HepG2 (cell line): ENCODE measurements around the gene BEST2. TPM values are rescaled to one million over a fixed set of nuclear protein-coding genes. Genes with fewer than 3 reads are reported as not detected.

Experiments
- MZF1 ChIP-seq: sonication (generic); formaldehyde crosslinking; IDR thresholded peaks from 2 replicates; pipeline ENCODE4 v1.8.1; 2023; ENCODE audit warnings: mild to moderate bottlenecking, missing genetic modification reagents, borderline replicate concordance
- NCOA5 ChIP-seq: sonication (generic); formaldehyde crosslinking; IDR thresholded peaks from 2 replicates; pipeline ENCODE4 v1.4.0; 2020; ENCODE audit warnings: missing genetic modification reagents
- NR3C1 ChIP-seq: sonication (generic); formaldehyde crosslinking; IDR thresholded peaks from 2 replicates; pipeline ENCODE4 v1.4.0; 2020; ENCODE audit warnings: missing genetic modification reagents
- PHF20 ChIP-seq: sonication (generic); formaldehyde crosslinking; IDR thresholded peaks from 2 replicates; pipeline ENCODE4 v1.5.0; 2020; ENCODE audit warnings: mild to moderate bottlenecking, missing genetic modification reagents
- PPARG ChIP-seq: conservative IDR thresholded peaks from 2 replicates; pipeline ENCODE4 v1.6.1; 2016; ENCODE audit warnings: missing biosample characterization, missing genetic modification reagents
- SMC3 ChIP-seq: IDR thresholded peaks from 2 replicates; pipeline ENCODE4 v1.6.1; 2011; ENCODE audit warnings: low read length, improper control_type of control experiment
- YY1 ChIP-seq: IDR thresholded peaks from 2 replicates; pipeline ENCODE4 v1.6.1; 2011; ENCODE audit warnings: low read length, low read depth, moderate library complexity, mild to moderate bottlenecking; ENCODE audit not compliant: insufficient read depth, insufficient replicate concordance
- ZNF382 ChIP-seq: sonication (generic); formaldehyde crosslinking; IDR thresholded peaks from 2 replicates; pipeline ENCODE4 v1.5.0; 2020; ENCODE audit warnings: missing genetic modification reagents, mild to moderate bottlenecking, borderline replicate concordance
- ZNF766 ChIP-seq: sonication (generic); formaldehyde crosslinking; IDR thresholded peaks from 2 replicates; pipeline ENCODE4 v1.5.0; 2020; ENCODE audit warnings: missing genetic modification reagents, borderline replicate concordance
- ZNF792 ChIP-seq: IDR thresholded peaks from 2 replicates; pipeline ENCODE4 v1.6.1; 2016
- polyA plus RNA-seq, 8 experiments: library from polyadenylated mRNA; depleted of rRNA in 3 of 8; stranded (reverse) in 7 of 8; unstranded in 1 of 8; fragments of >200 nt; fragmentation: Illumina TruSeq in 4 of 8; extraction: Trizol in 4 of 8; gene quantifications; 2 replicates each; pipeline versions ENCODE4 v1.2.1 to v1.2.3, GENCODE V29; 2011 to 2016; ENCODE audit warnings: low read depth in 4 of 8, missing spikeins in 1 of 8, mixed read lengths in 1 of 8; ENCODE audit not compliant: insufficient read depth in 1 of 8
- total RNA-seq, 5 experiments: library from RNA; depleted of rRNA; stranded (reverse); fragments of >200 nt; fragmentation: Illumina TruSeq; extraction: Trizol; gene quantifications; 2 replicates each; pipeline ENCODE4 v1.2.3, GENCODE V29; 2016; ENCODE audit warnings: low read depth in 1 of 5
- TF ChIP-seq, protein P1 (sequence below): sonication (generic); formaldehyde crosslinking; IDR thresholded peaks from 2 replicates; pipeline ENCODE4 v1.4.0; 2020; ENCODE audit warnings: low read depth, mild to moderate bottlenecking, missing genetic modification reagents
- TF ChIP-seq, protein P2 (sequence below): sonication (generic); formaldehyde crosslinking; IDR thresholded peaks from 2 replicates; pipeline ENCODE4 v1.5.0; 2020; ENCODE audit warnings: mild to moderate bottlenecking, missing genetic modification reagents, borderline replicate concordance
- TF ChIP-seq, protein P3 (sequence below): sonication (generic); formaldehyde crosslinking; IDR thresholded peaks from 2 replicates; pipeline ENCODE4 v1.8.0; 2022; ENCODE audit warnings: low read depth, missing genetic modification reagents
- TF ChIP-seq, protein P4 (sequence below): sonication (generic); formaldehyde crosslinking; IDR thresholded peaks from 2 replicates; pipeline ENCODE4 v1.5.1; 2020; ENCODE audit warnings: mild to moderate bottlenecking, missing genetic modification reagents, moderate library complexity
- TF ChIP-seq, protein P5 (sequence below): sonication (generic); formaldehyde crosslinking; IDR thresholded peaks from 2 replicates; pipeline ENCODE4 v1.9.0; 2022; ENCODE audit warnings: missing genetic modification reagents, mild to moderate bottlenecking, borderline replicate concordance

The BEST2 gene
- total and polyA plus RNA-seq, 2 of the 13 experiments (the other 11 are each of a cell fraction or from before 2014, with no cell fraction given): not detected

DNA sequence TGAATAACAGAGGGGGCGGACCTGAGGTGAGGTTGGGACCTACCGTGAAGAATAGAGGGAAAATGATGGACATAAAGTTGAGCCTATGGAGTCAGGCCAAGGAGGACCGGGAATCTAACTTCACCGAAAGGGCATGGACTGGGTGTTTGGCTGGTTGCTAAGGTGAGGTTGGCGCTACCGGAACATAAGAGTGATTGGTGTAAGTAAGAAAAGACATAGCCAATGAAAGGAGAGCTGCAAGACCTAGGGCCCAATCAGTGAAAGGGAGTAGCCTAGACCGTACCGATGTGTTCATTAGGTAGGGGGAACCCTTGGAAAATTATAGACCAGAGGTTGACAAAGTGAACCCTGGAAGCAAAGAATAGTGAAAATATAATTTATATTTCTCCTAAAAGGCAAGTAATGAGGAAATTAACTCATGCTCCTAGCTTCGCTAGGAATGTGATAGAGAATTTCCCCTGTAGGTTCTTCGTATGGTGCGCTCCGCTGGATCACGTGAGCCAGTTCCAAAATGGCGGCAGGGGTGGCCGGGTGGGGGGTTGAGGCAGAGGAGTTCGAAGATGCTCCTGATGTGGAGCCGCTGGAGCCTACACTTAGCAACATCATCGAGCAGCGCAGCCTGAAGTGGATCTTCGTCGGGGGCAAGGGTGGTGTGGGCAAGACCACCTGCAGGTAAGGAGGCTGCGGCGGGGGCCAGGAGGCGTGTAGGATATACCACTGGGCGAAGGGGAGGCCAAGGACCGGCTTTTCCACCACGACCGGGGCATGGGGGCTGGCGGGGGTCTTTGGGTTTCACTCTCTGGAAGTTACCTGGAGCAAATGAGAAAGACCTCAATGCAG is 14.4 kb upstream of the BEST2 start, which contains the start of gene GET3 (continued):
- TF ChIP-seq, protein P1, sequence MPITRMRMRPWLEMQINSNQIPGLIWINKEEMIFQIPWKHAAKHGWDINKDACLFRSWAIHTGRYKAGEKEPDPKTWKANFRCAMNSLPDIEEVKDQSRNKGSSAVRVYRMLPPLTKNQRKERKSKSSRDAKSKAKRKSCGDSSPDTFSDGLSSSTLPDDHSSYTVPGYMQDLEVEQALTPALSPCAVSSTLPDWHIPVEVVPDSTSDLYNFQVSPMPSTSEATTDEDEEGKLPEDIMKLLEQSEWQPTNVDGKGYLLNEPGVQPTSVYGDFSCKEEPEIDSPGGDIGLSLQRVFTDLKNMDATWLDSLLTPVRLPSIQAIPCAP (CRISPR knock-in tag): no peak
- TF ChIP-seq NR3C1 (CRISPR knock-in tag) (no peak), YY1 (peak; percentile 98), SMC3 (no peak), NCOA5 (CRISPR knock-in tag) (no peak), ZNF382 (CRISPR knock-in tag) (no peak), MZF1 (CRISPR knock-in tag) (no peak), PPARG (no peak), ZNF792 (CRISPR knock-in tag) (no peak; the same call in 1 of the 2 replicates), ZNF766 (CRISPR knock-in tag) (no peak), PHF20 (peak; percentile 96)
- TF ChIP-seq, protein P2, sequence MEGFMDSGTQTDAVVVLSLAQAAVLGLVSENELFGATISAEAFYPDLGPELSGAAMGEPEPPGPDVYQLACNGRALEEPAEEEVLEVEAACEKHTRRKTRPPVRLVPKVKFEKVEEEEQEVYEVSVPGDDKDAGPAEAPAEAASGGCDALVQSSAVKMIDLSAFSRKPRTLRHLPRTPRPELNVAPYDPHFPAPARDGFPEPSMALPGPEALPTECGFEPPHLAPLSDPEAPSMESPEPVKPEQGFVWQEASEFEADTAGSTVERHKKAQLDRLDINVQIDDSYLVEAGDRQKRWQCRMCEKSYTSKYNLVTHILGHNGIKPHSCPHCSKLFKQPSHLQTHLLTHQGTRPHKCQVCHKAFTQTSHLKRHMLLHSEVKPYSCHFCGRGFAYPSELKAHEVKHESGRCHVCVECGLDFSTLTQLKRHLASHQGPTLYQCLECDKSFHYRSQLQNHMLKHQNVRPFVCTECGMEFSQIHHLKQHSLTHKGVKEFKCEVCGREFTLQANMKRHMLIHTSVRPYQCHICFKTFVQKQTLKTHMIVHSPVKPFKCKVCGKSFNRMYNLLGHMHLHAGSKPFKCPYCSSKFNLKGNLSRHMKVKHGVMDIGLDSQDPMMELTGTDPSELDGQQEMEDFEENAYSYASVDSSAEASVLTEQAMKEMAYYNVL: no peak
- TF ChIP-seq, protein P3, sequence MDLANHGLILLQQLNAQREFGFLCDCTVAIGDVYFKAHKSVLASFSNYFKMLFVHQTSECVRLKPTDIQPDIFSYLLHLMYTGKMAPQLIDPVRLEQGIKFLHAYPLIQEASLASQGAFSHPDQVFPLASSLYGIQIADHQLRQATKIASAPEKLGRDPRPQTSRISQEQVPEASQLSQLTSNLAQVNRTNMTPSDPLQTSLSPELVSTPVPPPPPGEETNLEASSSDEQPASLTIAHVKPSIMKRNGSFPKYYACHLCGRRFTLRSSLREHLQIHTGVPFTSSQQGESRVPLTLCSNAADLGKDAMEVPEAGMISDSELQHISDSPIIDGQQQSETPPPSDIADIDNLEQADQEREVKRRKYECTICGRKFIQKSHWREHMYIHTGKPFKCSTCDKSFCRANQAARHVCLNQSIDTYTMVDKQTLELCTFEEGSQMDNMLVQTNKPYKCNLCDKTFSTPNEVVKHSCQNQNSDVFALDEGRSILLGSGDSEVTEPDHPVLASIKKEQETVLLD (CRISPR knock-in tag): 0 out of 2 replicates have a peak, but pooled peaks have one; percentile 40
- TF ChIP-seq, protein P4, sequence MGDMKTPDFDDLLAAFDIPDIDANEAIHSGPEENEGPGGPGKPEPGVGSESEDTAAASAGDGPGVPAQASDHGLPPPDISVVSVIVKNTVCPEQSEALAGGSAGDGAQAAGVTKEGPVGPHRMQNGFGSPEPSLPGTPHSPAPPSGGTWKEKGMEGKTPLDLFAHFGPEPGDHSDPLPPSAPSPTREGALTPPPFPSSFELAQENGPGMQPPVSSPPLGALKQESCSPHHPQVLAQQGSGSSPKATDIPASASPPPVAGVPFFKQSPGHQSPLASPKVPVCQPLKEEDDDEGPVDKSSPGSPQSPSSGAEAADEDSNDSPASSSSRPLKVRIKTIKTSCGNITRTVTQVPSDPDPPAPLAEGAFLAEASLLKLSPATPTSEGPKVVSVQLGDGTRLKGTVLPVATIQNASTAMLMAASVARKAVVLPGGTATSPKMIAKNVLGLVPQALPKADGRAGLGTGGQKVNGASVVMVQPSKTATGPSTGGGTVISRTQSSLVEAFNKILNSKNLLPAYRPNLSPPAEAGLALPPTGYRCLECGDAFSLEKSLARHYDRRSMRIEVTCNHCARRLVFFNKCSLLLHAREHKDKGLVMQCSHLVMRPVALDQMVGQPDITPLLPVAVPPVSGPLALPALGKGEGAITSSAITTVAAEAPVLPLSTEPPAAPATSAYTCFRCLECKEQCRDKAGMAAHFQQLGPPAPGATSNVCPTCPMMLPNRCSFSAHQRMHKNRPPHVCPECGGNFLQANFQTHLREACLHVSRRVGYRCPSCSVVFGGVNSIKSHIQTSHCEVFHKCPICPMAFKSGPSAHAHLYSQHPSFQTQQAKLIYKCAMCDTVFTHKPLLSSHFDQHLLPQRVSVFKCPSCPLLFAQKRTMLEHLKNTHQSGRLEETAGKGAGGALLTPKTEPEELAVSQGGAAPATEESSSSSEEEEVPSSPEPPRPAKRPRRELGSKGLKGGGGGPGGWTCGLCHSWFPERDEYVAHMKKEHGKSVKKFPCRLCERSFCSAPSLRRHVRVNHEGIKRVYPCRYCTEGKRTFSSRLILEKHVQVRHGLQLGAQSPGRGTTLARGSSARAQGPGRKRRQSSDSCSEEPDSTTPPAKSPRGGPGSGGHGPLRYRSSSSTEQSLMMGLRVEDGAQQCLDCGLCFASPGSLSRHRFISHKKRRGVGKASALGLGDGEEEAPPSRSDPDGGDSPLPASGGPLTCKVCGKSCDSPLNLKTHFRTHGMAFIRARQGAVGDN (CRISPR knock-in tag): peak; percentile 61
- TF ChIP-seq, protein P5, sequence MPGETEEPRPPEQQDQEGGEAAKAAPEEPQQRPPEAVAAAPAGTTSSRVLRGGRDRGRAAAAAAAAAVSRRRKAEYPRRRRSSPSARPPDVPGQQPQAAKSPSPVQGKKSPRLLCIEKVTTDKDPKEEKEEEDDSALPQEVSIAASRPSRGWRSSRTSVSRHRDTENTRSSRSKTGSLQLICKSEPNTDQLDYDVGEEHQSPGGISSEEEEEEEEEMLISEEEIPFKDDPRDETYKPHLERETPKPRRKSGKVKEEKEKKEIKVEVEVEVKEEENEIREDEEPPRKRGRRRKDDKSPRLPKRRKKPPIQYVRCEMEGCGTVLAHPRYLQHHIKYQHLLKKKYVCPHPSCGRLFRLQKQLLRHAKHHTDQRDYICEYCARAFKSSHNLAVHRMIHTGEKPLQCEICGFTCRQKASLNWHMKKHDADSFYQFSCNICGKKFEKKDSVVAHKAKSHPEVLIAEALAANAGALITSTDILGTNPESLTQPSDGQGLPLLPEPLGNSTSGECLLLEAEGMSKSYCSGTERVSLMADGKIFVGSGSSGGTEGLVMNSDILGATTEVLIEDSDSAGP (CRISPR knock-in tag): no peak; the same call in 1 of the 2 replicates
